GM12892 (cell line): ENCODE measurements around the gene CDK9.
A peak's percentile ranks its signal among the peaks of the same experiment; 100 is the strongest.

Experiments used
- DNase-seq: peaks from one replicate; pipeline ENCODE4 v3.0.0; 2011; ENCODE audit not compliant: insufficient read length
- FAIRE-seq: peaks from 2 replicates; lab custom pipeline; 2011; peaks lifted over from hg19 to GRCh38; lab: Jason Lieb, UNC
- POLR2A ChIP-seq: IDR thresholded peaks from 2 replicates; pipeline ENCODE4 v1.6.1; 2011; ENCODE audit warnings: low read depth, low read length, control low read depth
- POLR2AphosphoS5 ChIP-seq: IDR thresholded peaks from 2 replicates; pipeline ENCODE4 v1.6.1; 2011; ENCODE audit warnings: low read depth, low read length, control low read depth
- TAF1 ChIP-seq: IDR thresholded peaks from 2 replicates; pipeline ENCODE4 v1.6.1; 2011; ENCODE audit warnings: low read depth, mild to moderate bottlenecking, control low read depth, low read length, borderline replicate concordance

Gene CDK9

GRCh38 chr9:127796852-127797370 is 11.1 kb downstream of the CDK9 start:
- FAIRE-seq, result no peak
- TF ChIP-seq POLR2AphosphoS5, result no peak
- no peak for TF ChIP-seq TAF1
- TF ChIP-seq POLR2A, result no peak
- DNase-seq, result no peak

GRCh38 chr9:127801955-127802575 is 16.2 kb downstream of the CDK9 start:
- no peak for FAIRE-seq
- no peak for TF ChIP-seq TAF1
- TF ChIP-seq POLR2AphosphoS5, result no peak
- TF ChIP-seq POLR2A, result no peak
- DNase-seq, result no peak

GRCh38 chr9:127802576-127803443 is 17.0 kb downstream of the CDK9 start, which contains the start of gene FPGS:
Gene FPGS (plus strand): TSS chr9:127802882. CDS start chr9:127802925, 43 bp downstream.
- TF ChIP-seq POLR2AphosphoS5, result peak; percentile 79; the same call in 1 of the 2 replicates
- TF ChIP-seq POLR2A, result peak; percentile 87; the same call in 1 of the 2 replicates
- no peak for TF ChIP-seq TAF1
- DNase-seq, result peak; percentile 96
- peak; percentile 90 for FAIRE-seq

- DNase-seq, result no peak
- no peak for TF ChIP-seq TAF1
- peak; percentile 24; the same call in 1 of the 2 replicates for TF ChIP-seq POLR2A
- peak; percentile 40 for FAIRE-seq
Measured at GRCh38 chr9:127803507-127804352, 17.9 kb downstream of the CDK9 start.

DNA sequence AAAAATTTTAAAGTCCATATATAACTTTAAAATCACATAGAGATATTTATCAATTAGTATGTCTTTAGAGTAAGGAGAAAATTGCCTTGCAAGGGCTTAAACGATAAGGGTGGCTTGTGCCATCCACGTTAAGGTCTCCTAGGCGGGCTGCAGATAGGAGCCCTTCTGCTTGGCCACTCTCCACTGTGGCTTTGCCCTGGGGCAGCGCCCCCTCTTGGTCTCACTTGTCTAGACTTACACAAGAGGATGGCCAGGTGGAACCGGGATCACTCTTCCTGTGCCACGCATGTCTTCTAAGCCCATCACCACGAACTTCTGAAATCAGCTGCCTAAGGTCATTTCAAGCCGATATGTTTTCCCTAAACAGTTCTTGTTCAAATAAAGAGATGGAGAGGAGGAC is 19.8 kb downstream of the CDK9 start:
- TF ChIP-seq TAF1 (no peak), POLR2AphosphoS5 (no peak), POLR2A (no peak)
- DNase-seq (no peak), FAIRE-seq (no peak)

DNA sequence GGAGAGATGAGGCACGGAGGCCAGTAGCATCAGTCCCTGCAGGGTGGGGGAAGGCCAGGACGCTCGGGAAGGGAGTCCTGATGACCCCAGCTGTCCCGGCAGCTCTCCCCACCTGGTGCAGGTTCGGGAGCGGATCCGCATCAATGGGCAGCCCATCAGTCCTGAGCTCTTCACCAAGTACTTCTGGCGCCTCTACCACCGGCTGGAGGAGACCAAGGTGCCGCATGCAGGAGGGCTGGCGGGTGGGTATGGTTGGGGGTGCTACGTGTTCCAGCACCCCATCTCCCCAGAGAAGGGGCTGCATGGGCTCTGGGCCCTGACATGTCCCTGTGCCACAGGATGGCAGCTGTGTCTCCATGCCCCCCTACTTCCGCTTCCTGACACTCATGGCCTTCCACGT is 21.0 kb downstream of the CDK9 start:
- no peak for DNase-seq
- FAIRE-seq, result no peak
- no peak for TF ChIP-seq TAF1
- 0 out of 2 replicates have a peak, but pooled peaks have one; percentile 8 for TF ChIP-seq POLR2AphosphoS5

GRCh38 chr9:127808347-127809001 is 22.6 kb downstream of the CDK9 start:
- TF ChIP-seq POLR2AphosphoS5 (no peak; the same call in 1 of the 2 replicates), POLR2A (no peak), TAF1 (no peak)
- FAIRE-seq, result no peak
- no peak for DNase-seq

- DNase-seq (no peak), FAIRE-seq (no peak)
- TF ChIP-seq POLR2AphosphoS5 (no peak), TAF1 (no peak), POLR2A (no peak)
Measured at GRCh38 chr9:127809002-127809539, 23.2 kb downstream of the CDK9 start.

DNA sequence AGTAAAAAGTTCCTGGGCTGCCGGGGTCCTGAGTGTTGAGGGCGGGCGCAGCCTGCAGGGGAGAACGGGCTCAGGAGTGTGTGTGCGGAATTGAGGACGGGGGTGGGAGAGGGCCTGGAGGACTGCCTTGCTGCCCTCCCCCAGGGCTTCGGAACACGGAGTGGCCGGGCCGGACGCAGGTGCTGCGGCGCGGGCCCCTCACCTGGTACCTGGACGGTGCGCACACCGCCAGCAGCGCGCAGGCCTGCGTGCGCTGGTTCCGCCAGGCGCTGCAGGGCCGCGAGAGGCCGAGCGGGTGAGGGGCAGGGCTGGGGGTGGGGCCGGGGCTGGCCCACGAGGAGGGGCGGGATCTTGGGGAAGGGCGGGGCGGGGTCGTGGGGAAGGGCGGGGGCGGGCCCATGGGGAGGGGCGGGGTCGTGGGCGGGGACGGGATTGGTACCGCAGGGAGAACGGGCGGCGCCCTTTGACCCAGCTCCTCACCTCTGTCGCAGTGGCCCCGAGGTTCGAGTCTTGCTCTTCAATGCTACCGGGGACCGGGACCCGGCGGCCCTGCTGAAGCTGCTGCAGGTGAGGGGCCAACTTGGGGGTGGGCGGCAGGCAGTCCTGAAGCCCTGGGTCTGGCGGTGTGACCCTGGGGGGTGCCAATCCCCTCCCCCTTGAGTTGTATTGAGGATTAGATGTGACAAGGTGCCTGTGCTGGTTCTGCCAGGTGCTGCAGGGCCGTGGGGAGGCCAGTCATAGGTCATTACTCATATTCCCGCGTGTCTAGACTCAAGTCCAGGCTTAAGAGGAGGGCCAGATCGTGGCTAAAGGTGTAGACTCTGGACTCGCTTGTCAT is 23.9 kb downstream of the CDK9 start:
- no peak for DNase-seq
- no peak for FAIRE-seq
- TF ChIP-seq TAF1 (no peak), POLR2A (no peak), POLR2AphosphoS5 (no peak)

- DNase-seq (no peak), FAIRE-seq (no peak)
- TF ChIP-seq POLR2AphosphoS5 (no peak), POLR2A (no peak), TAF1 (no peak)
Measured at GRCh38 chr9:127810378-127811187, 24.7 kb downstream of the CDK9 start.

GRCh38 chr9:127812011-127812410 is 26.2 kb downstream of the CDK9 start:
- FAIRE-seq, result no peak
- no peak for DNase-seq
- TF ChIP-seq POLR2AphosphoS5 (no peak), TAF1 (no peak), POLR2A (no peak)
